ENCODE measurements around the gene CCDC181.
A peak's percentile ranks its signal among the peaks of the same experiment; 100 is the strongest.

Gene CCDC181

DNA sequence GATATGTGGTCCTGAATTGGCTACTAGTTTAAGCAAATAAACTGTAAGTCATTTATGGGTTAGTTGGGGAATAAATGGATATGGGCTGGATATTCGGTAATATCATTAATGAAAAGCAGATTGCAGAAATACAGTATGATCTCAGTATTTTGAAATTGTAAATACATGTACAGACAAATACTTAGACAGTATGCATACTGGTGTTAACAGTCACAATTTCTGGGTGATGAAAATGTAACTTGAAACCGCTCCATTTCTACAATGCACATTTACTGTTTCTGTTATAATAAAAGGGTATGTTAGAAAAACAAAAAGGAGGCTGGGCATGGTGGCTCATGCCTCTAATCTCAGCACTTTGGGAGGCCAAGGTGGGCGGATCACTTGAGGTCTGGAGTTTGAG lies 31.3 kb downstream of the CCDC181 start:
- DNase-seq = no peak

DNA sequence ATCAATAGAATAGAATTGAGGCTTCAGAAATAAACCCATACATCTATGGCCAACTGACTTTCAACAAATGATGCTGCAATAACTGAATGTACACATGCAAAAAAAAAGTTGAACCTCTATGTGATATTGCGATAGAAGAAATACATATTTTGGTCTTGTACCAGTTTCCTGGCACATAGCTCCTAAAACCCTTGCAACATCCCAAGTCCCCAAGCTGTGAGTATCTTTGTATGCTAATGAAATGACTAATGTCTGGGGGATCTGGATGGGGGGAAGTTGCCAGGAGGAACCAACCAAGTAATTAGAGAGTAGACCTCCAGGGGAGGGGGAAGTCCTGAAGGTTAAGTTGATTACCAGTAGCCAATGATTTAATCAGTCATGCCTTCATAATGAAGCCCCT lies 34.9 kb downstream of the CCDC181 start:
- DNase-seq = no peak

DNA sequence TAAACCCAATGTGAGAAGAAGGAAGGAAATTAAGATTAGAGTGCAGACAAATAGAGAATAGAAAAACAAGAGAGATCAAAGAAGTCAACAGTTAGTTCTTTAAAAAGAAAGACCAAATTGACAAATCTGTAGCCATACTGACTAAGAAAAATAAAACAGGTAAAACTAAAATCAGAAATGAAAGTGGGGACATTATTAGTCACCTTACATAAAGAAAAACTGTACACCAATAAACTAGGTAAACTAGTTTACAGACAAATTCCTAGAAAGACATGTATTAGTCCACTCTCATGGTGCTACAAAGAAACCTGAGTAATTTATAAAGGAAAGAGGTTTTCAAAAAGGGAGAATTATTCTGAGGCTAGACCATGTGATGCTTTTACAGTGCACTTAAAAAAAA lies 37.0 kb downstream of the CCDC181 start:
- no peak for DNase-seq

DNA sequence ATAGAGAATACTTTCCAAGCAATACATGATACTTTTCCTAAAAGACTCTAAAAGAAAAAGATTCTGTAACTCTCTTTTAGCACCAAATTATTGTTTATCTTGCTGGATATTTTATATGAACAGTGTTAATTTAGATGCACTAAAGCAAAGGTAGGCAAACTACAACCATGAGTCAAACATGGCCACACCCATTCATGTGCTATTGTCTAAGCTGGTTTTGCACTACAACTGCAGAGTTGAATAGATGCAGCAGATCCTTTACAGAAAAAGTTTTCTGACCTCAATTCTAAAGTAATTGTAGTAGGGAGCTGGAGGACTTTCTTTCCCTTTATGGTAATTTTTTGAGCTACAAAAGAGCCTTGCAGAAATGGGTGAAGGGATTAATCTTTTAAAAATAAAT lies 39.9 kb downstream of the CCDC181 start:
- DNase-seq = no peak

DNA sequence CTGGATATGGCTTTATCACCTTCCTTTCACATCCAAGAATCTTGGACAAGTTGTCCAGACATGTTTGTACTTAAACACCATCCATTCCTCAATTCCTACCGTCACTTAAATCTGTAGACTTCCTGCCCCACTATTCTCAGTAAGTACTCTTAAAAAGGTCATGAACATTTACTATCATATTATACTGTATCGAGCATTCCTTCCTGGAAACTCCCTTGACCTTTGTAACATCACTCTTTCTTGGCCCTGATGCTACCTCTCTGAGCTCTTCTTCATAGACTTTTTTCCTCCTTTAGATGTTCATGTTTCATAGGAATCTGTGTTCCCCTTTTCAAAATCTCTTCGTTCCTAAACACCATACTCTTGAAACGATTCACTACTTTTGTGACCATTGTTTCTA lies 43.8 kb downstream of the CCDC181 start:
- DNase-seq = no peak

DNA sequence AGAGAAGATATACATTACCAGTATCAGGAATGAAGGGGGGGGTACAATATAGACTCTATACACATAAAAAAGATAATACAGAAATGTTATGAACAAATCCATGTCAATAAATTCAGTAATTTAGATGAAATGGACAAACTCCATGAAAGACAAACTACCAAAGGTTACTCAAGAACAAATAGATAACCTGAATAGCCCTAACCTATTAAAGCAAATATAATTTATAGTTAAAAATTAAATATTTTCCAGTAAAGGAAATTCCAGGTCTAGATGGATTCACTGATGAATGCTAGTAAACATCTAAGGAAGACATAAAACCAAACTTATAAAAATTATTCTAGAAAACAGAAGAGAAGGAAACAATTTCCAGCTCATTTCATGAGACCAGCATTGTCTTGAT lies 46.1 kb downstream of the CCDC181 start:
- no peak for DNase-seq

DNA sequence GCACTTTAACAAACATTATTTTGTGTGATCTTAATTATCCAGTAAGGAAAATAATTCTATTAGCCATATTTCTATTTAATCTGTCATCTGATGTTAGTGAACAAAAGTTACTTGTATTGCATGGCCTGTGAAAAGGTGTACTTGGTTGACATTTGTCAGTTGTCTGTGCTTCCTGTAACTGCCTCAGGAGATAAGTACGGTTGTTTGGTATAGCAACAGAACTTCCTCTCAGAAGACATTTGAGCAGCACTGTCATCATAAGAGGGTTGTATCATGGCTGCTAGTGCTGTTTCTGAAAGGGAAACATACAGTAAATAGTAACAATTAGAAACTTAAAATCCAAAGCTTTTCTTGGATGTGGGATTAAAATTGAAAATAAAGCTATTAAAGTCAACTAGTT lies 55.9 kb downstream of the CCDC181 start:
- DNase-seq = no peak

DNA sequence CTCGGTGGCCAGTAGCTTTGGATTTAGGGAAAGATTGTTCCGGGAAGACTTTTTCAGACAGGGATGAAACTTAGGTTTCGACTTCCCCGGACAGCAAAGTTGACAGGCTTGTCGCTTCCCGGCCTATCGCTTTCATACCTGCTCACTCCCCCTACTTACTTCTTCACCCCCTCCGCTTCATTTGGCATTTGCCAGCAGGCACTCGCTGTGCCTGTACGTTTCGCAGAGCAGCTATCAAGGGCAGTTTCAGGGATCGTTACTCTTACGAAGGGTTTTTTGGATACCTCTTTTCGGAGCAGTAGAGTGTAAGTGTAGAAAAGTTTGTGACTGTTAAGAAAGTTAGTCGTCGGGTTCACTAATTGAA lies 58.9 kb downstream of the CCDC181 start:
- DNase-seq = no peak

DNA sequence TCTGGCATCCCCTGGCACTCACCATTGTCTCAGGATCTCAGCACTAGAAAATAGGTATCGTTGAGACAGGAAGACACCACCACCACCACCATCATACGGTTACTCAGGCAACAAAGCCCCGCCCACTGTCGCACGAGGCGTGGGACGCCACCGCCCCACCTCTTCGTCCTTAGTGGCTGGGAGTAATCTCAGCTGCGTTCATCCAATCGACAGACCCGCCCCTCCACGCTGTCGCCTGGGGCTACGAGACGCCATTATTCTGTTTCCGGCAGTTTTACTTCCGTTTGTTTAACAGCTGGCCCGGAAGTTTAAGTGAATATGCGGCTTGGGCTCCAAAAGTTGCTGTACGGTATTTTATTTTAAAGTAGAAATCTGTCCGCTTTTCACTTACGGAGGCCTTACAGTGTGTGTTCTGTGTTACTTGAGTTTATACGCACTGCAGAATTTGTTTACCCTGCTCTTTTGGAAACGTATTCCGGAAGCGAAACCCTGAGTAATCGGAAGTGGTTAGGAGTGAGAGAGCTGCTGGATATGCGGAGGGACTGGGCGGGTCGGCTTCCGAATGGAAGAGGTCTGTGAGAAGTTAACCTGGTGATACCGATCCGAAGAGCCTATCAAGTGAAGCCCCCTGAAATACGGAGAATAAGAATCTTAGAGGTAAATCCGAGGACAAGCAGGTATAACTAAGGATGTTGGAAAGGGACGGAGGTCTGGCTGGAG lies 59.4 kb downstream of the CCDC181 start, which contains the start of the genes BLZF1 and NME7:
Gene BLZF1 (plus strand): TSS at position 510 of the 720 bp plus-strand sequence. CDS start 1,328 bp downstream, outside the sequence.
Gene NME7 (minus strand): TSS at position 112 of the 720 bp plus-strand sequence. CDS start 87 bp downstream, at position 25.
- DNase-seq = peak; percentile 96

DNA sequence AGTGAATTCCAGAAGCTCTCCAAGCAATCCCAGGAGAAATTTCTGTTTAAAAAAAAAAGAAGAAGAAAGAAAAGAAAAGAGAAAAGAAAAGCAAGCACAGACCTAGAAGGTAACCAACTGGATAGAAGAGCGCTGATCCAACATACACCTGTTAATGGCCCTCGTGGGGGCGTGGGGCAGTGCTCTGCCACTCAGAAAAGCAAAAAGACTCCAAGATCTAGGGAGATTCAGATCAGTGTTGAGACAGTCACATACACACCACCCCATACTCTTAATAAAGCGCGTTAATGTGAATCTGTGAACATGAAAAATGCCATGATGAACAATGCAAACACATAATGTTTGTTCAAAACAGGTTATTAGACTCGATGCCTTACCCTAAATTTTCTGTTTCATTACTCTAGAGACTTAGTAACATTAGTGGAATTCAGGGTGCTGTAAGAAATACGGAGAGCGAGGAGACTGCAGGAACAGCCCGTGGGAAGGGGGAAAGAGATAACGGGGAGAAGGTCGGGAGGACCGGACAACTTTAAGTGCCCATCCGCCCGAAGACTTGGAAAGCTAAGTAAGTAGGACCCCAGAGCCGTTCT lies 60.1 kb downstream of the CCDC181 start:
- no peak for DNase-seq

DNA sequence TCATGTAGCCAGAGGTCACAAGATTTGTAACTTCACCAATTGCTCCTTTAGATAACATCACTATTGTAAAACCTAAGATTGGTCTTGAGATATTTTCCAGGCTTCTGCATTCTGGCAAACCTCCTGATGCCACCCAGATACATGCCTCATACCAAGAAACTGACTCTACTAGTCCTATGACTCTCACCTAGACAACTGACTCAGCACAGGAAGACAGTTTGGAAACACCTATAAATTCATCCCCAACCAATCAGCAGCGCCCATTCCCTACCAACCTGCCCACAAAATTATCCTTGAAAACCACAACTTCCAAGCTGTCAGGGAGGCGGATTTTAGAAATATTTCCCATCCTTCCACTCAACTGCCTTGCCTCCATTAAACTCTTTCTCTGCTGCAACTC lies 62.3 kb downstream of the CCDC181 start:
- no peak for DNase-seq

DNA sequence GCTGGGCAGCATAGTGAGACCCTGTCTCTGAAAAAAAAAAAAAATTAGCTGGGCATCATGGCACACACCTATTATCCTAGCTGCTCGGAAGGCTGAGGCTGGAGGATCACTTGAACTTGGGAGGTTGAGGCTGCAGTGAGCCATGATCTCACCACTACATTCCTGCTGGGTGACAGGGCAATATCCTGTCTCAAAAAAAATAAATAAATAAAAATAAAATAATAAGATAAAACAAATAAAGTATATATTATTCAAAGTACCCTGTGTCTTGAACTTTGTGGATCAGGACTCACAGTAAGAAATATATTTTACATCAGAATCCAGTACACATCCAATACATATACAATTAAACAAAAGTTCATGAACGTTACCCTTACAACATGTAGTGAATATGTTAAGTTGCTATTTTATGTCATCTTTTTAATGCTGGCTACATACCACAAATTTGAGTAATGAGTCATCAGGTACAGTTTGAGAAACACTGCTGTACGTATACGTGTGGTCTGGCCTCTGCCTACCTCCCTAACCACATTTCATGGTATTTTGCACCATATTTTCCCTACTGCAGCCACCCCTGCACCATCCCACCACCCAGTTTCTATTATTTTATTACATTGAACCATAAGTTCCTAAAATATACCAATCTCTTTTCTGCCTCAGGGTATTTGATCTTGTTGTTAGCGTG lies 64.1 kb downstream of the CCDC181 start:
- DNase-seq = no peak

DNA sequence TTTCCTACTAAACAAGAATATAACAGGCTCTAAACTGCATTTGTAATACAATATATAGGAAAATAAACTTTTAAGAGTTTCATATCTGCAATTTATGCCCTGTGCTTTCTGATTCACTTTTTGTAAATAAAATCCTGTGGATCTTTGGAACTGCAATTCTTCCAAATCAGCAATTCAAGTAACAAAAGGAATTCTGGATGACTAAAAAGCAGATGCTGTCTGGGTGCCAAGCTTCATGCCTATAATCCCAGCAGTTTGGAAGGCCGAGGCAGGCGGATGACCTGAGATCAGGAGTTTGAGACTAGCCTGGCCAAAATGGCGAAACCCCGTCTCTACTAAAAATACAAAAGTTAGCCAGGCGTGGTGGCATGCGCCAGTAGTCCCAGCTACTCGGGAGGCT lies 66.0 kb downstream of the CCDC181 start:
- DNase-seq = no peak

DNA sequence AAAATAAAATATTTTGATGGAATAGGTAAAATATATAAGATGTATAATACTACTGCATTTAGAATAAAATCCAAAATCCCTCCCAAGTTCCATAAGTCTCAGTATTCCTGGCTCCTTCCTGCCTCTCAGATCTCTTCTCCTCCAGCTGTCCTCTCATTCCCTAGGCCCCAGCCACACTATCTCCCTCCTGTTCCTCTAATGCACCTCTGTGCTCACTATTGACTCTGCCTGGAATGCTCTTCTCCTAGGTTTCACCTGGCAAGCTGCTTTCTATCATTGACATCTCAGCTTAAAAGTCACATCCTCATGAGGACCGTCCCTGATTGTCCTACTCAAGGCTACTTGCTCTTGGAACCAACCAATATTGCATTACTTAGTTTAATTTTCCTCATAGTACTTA lies 66.9 kb downstream of the CCDC181 start:
- no peak for DNase-seq

DNA sequence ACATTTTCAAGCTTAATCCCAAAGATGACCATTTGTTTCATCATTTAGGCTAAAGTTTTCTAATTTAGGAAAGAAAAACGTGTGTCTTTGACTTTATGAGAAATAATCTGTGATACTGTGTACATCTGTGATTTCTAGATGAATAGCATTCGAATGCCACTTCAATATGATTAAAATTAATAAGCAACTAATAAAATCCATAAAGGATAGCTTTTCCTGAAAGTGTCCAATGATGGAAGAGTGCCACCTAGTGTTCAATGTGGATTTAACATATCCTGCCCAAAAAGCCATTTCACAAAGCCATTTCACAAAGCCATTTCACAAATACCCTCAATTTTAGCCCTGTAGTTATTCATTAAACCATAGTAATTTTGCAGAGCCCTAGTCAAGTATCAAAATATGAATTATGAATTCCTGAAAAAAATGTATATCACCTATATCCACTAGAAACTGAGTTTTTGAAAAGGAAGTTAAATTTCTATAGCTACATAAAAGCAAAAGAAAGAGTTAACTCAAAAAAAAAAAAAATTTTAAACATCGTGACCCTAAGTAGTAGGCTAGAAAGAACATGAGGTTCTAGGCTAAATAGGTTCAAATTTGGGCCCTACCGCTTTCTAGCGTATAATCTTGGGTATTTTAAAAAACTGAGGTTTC lies 78.8 kb downstream of the CCDC181 start:
- peak; percentile 51 for DNase-seq

DNA sequence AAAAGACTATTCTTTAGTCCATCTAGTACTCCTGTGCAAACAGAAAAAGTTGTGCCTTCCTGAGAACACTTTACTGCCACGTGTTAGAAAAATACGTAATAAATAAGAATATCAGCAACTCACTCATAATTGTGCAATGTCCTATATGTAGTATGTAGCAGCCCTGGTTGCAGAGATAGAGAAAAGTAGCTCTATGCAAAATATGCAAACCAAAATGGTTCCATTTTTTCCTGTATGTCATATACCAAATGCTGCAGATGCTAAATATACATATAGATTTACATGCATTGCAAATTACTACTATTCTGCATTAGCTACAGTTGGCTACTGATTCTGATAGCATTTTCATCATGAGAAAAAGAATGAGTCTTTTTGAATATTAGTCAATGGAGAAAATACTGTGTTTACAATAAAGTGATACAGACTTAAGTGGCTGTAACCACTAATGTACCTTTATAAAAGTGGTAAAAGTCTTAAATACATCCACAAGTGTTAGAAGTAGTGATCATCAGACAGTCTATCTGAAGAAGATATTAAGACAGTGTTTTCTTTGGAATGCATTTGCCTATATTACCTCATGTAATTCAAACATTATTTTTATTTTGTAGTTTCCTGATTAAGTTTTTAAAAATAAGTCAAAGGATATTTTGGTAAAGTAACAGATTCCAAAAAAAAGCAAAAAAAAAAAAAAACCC lies 79.4 kb downstream of the CCDC181 start:
- no peak for DNase-seq

DNA sequence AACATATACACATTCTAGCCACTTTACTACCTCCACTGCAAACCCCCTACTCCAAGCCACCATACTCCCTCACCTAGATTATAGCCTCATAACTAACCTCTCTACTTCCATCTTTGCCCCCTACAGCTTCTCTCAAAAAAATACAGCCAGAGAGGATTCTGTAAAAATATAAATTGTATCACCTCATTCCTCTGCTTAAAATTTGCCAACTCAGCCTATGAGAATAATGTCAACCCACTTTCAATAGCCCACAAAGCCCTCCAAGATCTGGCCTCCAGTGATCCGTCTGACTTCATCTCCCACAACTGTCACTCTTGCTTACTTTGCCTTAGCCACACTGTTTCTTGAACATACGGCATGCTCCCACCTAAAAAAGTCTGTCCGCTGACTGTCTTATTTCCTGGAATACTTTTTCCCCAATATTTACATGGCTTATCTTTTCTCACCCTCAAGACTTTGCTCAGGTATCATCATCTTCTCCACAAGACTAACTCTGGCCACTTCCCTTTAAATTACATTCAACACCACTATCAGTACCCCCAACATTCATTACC lies 81.2 kb downstream of the CCDC181 start:
- no peak for DNase-seq

DNA sequence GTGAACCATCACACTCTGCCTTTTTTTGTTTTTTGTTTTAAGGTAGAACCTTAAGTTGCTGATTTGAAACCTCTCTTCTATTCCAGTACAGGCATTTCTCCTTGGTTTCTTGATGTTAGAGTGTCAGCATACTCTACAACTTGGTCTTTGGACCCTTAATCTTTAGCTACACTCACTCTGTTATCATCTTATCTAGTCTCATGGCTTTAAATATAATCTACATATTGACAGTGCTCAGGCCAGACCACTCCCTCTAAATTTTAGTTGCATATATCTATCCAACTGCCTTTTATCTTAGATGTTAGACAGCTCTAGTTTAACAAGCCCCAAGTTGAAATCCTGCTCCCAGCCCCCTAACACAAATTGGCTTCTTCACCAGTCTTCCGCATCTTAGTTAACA lies 81.8 kb downstream of the CCDC181 start:
- DNase-seq = no peak
